ENCODE data around the gene MYLIP.

Gene MYLIP

GRCh38 chr6:16177881-16178280, 49.0 kb downstream of the MYLIP start:
- DNase-seq: no peak

GRCh38 chr6:16178351-16178750, 49.5 kb downstream of the MYLIP start:
- DNase-seq: no peak

GRCh38 chr6:16179063-16179462, 50.2 kb downstream of the MYLIP start:
- no peak for DNase-seq

DNA sequence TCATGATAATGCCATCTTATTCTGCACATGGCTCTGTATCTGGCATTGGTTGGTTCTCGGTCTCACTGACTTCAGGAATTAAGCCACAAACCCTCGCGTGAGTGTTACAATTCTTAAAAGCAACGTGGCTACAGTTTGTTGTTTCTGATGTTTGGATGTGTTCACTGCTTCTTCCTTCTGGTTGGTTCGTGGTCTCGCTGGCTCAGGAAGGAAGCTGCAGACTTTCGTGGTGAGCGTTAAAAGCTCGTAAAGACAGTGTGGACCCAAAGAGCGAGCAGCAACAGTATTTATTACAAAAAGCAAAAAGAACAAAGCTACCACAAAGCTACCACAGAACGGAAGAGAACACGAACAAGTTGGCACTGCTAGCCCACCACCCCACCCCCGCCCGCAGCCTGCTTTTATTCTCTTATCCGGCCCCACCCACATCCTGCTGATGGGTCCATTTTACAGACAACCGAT, 51.1 kb downstream of the MYLIP start:
- peak; percentile 73 to 75 for DNase-seq

DNA sequence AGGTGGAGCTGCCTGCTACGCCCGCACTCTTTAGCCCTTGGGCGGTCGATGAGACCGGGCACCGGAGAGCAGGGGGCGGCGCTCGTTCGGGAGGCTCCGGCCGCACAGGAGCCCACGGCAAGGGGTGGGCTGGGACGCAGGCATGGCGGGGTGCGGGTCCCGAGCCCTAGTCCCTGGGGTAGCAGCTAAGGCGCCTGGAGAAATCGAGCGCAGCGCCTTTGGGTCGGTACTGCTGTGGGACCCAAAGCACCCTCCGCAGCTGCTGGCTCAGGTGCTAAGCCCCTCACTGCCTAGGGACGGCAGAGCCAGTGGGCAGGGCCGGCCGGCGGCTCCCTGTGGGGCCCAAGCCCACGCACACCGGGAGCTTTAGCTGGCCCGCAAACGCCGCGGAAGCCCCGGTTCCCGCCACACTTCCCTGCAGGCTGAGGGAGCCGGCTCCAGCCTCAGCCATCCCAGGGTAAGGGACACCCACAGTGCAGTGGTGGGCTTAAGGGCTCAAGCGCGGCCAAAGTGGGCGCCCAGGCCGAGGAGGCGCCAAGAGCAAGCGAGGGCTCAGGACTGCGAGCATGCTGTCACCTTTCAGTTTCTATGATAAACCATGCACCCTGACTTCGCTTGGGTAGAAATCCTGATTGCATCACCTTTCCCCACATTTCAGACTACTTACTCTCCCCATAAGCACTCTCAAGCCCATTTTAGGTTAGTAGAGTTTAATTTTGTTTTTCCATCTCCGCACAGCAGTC, 52.0 kb downstream of the MYLIP start:
- no peak for DNase-seq

GRCh38 chr6:16181439-16182297, 52.8 kb downstream of the MYLIP start:
- DNase-seq: no peak

- peak in 1 of 2 donors; percentile 45 for DNase-seq
Observed at GRCh38 chr6:16183187-16183664, 54.3 kb downstream of the MYLIP start.

DNA sequence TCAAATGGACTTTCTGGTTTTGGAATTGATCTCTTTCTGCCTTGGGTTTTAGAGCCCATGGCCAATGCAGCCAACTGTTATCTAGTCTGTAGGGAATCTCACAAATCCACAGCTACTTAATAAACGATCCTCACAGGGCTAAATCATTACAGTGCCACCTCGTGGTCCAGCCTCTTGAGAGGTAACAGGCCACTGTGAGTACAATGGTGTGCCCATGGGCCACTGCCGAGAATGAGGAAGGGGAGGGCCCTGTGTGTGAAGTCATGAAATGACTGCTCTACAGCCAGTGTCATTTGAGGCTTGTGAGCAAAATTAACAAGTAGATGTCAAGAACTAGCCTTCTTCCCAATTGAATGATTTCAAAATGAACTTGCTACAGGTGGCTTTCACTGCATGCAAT, 55.2 kb downstream of the MYLIP start:
- DNase-seq: peak; percentile 8 to 26

DNA sequence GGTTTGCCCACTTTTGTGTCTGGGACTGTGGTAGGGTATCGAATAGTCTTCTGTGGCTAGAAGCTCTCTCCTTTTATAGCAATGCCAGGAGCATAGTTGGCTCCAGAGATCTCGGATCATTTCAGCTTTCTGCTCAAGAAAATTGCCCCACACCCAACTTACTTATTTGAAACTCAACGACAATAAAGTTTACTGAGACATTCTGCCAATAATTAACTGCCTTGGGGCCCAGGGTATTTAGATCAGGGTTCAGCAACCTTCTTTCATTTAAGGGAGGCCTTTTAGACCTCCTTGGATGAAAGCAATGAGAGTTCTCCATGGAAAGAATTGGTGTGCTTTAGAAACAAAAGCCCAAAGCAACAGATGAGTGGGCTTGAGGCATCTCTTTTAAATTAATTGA, 55.7 kb downstream of the MYLIP start:
- no peak for DNase-seq

GRCh38 chr6:16187176-16187575, 58.3 kb downstream of the MYLIP start:
- no peak for DNase-seq

GRCh38 chr6:16190214-16190613, 61.3 kb downstream of the MYLIP start:
- no peak for DNase-seq

DNA sequence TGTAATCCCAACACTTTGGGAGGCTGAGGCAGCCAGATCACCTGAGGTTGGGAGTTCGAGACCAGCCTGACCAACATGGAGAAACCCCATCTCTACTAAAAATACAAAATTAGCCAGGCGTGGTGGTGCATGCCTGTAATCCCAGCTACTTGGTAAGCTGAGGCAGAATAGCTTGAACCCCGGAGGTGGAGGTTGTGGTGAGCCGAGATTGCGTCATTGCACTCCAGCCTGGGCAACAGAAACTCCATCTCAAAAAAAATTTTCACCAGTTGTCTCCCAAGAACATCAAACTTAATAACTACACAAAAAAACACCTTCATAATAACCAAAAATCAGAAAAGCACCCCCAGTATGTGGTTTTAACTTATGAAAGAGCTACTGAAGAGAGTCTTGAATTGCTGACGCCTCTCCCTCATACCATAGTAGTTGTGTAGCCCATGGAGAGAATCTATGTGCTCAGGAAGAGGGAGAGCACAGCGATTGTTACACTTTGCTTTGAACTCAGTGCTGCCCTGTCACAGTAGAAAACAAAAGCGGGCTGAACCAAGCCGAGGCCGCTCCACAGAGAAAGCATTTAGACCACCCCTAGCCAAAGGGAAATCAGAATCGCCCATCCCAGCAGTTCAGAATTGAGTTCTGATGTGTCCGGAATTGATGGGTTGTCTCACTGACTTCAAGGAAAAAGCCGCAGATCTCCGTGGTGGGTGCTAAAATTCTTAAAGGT, 67.5 kb downstream of the MYLIP start:
- no peak for DNase-seq

DNA sequence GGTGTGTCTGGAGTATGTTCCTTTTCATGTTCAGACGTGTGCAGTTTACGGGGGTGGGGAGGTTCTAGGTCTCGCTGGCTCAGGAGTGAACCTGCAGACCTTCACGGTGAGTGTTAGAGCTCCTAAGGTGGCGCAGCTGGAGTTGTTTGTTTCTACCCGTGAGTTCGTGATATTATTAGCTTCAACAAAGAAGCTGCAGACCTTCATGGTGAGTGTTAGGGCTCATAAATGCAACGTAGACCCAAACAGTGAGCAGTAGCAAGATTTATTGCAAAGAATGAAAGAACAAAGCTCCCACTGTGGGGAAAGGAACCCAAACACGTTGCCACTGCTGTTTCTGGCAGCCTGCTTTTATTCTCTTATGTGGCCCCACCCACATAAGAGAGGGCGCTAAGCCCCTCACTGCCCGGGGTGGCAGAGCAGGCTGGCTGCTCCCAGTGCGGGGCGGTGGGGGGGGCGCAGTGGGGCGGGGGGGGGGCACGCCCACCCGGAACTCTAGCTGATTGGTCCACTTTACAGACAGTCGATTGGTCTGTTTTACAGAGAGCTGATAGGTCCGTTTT, 68.2 kb downstream of the MYLIP start:
- DNase-seq: no peak
